ENCODE results near the gene LRRC49. TPM values are rescaled to one million over a fixed set of nuclear protein-coding genes. Genes with fewer than 3 reads are reported as not detected.
A peak's percentile ranks its signal among the peaks of the same experiment; 100 is the strongest.

LRRC49 gene
- total and polyA plus RNA-seq, 2 of the 13 experiments (the other 11 are each of a cell fraction or from before 2014, with no cell fraction given) = 0.57 to 1.00 TPM

DNA sequence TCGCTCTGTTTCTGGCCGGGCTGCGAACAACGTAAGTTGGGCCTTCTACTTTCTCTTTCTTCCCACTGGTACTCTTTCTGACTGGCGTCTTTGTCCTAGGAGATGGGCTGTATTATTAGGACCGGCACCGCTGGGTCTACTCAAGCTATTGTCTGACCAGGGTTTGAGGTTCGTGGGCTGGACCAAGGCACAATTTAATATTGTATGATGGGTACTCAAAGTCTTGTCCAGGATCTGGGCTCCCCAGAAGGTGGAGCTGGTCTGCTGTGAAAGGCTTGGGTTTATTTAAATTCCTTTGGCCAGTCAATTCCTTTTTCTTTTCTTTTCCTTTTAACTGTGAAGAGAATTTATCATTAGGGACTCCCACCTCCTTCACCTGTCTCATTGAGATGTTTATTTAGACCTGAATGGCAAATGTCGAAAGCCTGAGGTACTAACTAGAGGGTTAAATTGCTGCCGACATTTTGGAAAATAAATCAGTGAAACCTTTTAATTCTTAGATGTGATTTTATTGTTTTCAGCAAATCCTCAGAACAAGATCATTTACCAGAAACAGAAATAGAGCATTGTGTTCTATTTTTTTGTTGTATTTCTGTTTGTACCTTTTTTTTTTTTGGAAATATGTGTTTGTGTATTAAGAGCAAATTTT lies 410 bp downstream of the LRRC49 start:
- H3K36me3 ChIP-seq (replicated peaks in 1 of 2; ENCODE audit: control insufficient read depth in 1 of 2, insufficient read depth in 2 of 2, low read length in 2 of 2) = no peaks in the 10 kb centered on the region
- ATAC-seq = no peak; the same call in 2 of the 3 replicates
- H3K9me3 ChIP-seq (ENCODE audit: low read length) = no peaks in the 10 kb centered on the region
- H3K4me3 ChIP-seq (replicated peaks in 1 of 3; ENCODE audit: insufficient read depth in 1 of 3, low read depth in 2 of 3, low read length in 3 of 3) = peak overlapping the region; percentile 82 to 98 (median 94)
- peaks cover 9% of the 10 kb centered on the region for H3K79me2 ChIP-seq (ENCODE audit: insufficient read depth, low read length)
- ChIA-PET POLR2A (interaction anchor here (1.1 kb wide), 1 partner anchor 9 kb away, joined by 3 read pairs; no protein-coding TSS in a partner anchor), CTCF (ENCODE audit: low intra/inter-chr PET ratio, low total read pairs) (no interaction called here)
- in situ Hi-C loops (cut with HindIII; ENCODE audit: extremely low pct_ligation_motif_present, low pct_unique_long_range_greater_than_20kb) = no loop called here
- DNase-seq (ENCODE audit: low spot score) = peak; percentile 6
- 21% methylated on average over 10 of the region's 10 CpGs for WGBS (ENCODE audit: low lambda C conversion rate)
- H2AFZ ChIP-seq (ENCODE audit: low read length) = peak overlapping the region; percentile 71
- H3K27ac ChIP-seq (ENCODE audit: extremely low read length, insufficient read depth, low read length) = no peak overlapping the region
- no peaks in the 10 kb centered on the region for H4K20me1 ChIP-seq (ENCODE audit: insufficient read depth, low read length)
- intact Hi-C loops (cut with micrococcal nuclease; ENCODE audit: unreplicated experiment) = no loop called here
- H3K4me2 ChIP-seq (ENCODE audit: low read depth, low read length) = peak overlapping the region; percentile 89
- no peak overlapping the region for H3K9ac ChIP-seq (ENCODE audit: insufficient read depth, low read depth, low read length)
- FAIRE-seq = no peak
- BruUV-seq (replicated peaks) = no TSS peak
- no peaks in the 10 kb centered on the region for H3K27me3 ChIP-seq (ENCODE audit: control insufficient read depth in 1 of 2, insufficient read depth in 2 of 2, low read length in 2 of 2)
- peaks cover 20% of the 10 kb centered on the region for H3K4me1 ChIP-seq (ENCODE audit: insufficient read depth, low read length)
- TF ChIP-seq ARNTL (CRISPR knock-in tag; IDR thresholded peaks at IDR 0.05) (no peak), SAFB2 (CRISPR knock-in tag; IDR thresholded peaks at IDR 0.05; ENCODE audit: borderline replicate concordance, low read depth) (no peak), HMGA1 (CRISPR knock-in tag; conservative IDR thresholded peaks at IDR 0.05) (no peak), ZNF296 (CRISPR knock-in tag; conservative IDR thresholded peaks at IDR 0.05) (no peak), ZNF343 (CRISPR knock-in tag; IDR thresholded peaks at IDR 0.05) (no peak), ZNF264 (CRISPR knock-in tag; IDR thresholded peaks at IDR 0.05) (no peak), ASH2L (IDR thresholded peaks at IDR 0.05; ENCODE audit: insufficient read length, low read depth, low read length) (no peak)
- TF ChIP-seq, protein P1, sequence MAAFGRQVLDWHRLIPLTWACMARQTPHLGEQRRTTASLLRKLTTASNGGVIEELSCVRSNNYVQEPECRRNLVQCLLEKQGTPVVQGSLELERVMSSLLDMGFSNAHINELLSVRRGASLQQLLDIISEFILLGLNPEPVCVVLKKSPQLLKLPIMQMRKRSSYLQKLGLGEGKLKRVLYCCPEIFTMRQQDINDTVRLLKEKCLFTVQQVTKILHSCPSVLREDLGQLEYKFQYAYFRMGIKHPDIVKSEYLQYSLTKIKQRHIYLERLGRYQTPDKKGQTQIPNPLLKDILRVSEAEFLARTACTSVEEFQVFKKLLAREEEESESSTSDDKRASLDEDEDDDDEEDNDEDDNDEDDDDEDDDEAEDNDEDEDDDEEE (CRISPR knock-in tag; IDR thresholded peaks at IDR 0.05) = no peak
- TF ChIP-seq, protein P2, sequence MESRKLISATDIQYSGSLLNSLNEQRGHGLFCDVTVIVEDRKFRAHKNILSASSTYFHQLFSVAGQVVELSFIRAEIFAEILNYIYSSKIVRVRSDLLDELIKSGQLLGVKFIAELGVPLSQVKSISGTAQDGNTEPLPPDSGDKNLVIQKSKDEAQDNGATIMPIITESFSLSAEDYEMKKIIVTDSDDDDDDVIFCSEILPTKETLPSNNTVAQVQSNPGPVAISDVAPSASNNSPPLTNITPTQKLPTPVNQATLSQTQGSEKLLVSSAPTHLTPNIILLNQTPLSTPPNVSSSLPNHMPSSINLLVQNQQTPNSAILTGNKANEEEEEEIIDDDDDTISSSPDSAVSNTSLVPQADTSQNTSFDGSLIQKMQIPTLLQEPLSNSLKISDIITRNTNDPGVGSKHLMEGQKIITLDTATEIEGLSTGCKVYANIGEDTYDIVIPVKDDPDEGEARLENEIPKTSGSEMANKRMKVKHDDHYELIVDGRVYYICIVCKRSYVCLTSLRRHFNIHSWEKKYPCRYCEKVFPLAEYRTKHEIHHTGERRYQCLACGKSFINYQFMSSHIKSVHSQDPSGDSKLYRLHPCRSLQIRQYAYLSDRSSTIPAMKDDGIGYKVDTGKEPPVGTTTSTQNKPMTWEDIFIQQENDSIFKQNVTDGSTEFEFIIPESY (CRISPR knock-in tag; IDR thresholded peaks at IDR 0.05) = no peak
- TF ChIP-seq, protein P3, sequence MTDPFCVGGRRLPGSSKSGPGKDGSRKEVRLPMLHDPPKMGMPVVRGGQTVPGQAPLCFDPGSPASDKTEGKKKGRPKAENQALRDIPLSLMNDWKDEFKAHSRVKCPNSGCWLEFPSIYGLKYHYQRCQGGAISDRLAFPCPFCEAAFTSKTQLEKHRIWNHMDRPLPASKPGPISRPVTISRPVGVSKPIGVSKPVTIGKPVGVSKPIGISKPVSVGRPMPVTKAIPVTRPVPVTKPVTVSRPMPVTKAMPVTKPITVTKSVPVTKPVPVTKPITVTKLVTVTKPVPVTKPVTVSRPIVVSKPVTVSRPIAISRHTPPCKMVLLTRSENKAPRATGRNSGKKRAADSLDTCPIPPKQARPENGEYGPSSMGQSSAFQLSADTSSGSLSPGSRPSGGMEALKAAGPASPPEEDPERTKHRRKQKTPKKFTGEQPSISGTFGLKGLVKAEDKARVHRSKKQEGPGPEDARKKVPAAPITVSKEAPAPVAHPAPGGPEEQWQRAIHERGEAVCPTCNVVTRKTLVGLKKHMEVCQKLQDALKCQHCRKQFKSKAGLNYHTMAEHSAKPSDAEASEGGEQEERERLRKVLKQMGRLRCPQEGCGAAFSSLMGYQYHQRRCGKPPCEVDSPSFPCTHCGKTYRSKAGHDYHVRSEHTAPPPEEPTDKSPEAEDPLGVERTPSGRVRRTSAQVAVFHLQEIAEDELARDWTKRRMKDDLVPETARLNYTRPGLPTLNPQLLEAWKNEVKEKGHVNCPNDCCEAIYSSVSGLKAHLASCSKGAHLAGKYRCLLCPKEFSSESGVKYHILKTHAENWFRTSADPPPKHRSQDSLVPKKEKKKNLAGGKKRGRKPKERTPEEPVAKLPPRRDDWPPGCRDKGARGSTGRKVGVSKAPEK (CRISPR knock-in tag; IDR thresholded peaks at IDR 0.05; ENCODE audit: borderline replicate concordance) = no peak
- TF ChIP-seq, protein P4, sequence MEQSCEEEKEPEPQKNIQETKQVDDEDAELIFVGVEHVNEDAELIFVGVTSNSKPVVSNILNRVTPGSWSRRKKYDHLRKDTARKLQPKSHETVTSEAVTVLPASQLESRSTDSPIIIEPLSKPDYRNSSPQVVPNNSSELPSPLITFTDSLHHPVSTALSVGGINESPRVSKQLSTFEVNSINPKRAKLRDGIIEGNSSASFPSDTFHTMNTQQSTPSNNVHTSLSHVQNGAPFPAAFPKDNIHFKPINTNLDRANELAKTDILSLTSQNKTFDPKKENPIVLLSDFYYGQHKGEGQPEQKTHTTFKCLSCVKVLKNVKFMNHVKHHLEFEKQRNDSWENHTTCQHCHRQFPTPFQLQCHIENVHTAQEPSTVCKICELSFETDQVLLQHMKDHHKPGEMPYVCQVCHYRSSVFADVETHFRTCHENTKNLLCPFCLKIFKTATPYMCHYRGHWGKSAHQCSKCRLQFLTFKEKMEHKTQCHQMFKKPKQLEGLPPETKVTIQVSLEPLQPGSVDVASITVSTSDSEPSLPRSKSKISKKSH (CRISPR knock-in tag; IDR thresholded peaks at IDR 0.05; ENCODE audit: borderline replicate concordance) = no peak
- TF ChIP-seq, protein P5, sequence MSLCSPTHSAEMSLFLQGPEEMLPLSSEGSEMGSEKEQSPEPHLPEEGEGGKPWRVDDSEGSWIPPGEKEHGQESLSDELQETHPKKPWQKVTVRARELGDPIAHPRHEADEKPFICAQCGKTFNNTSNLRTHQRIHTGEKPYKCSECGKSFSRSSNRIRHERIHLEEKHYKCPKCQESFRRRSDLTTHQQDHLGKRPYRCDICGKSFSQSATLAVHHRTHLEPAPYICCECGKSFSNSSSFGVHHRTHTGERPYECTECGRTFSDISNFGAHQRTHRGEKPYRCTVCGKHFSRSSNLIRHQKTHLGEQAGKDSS (CRISPR knock-in tag; IDR thresholded peaks at IDR 0.05; ENCODE audit: borderline replicate concordance, low read depth) = no peak
- TF ChIP-seq, protein P6, sequence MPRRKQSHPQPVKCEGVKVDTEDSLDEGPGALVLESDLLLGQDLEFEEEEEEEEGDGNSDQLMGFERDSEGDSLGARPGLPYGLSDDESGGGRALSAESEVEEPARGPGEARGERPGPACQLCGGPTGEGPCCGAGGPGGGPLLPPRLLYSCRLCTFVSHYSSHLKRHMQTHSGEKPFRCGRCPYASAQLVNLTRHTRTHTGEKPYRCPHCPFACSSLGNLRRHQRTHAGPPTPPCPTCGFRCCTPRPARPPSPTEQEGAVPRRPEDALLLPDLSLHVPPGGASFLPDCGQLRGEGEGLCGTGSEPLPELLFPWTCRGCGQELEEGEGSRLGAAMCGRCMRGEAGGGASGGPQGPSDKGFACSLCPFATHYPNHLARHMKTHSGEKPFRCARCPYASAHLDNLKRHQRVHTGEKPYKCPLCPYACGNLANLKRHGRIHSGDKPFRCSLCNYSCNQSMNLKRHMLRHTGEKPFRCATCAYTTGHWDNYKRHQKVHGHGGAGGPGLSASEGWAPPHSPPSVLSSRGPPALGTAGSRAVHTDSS (CRISPR knock-in tag; conservative IDR thresholded peaks at IDR 0.05) = no peak

Measured in HepG2 (cell line).